ENCODE measurements around the gene FOXK2. TPM values are rescaled to one million over a fixed set of nuclear protein-coding genes. Genes with fewer than 3 reads are reported as not detected.

Gene FOXK2
- total and polyA plus RNA-seq, 2 experiments from 2014 or later: 5.6 to 43.0 TPM

DNA sequence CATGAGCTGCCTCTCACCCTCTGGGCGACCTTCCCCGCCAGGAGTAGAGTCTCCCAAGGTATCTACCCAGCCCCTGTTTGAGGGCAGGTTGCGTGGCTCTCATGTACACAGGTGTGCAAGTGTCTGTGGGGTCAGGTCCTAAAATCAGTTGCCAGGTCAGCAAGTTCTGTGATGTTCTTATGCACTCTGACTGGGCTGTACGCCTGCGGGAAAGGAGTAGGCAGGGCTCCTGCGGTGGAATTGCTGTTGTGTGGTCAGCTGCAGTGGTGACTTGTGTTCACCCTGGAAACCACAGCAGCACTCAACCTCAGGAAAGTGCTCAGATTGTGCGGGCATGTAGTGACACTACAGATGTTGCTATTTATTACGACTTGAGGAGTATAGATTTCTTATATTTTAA, 41.6 kb upstream of the FOXK2 start:
- no peaks in the 10 kb centered on the region for H3K79me2 ChIP-seq (ENCODE audit: insufficient read depth)
- DNase-seq: no peak
- no peak overlapping the region for H2AFZ ChIP-seq
- no peak for TF ChIP-seq EZH2 (IDR thresholded peaks at IDR 0.05; ENCODE audit: insufficient read depth, poor library complexity, severe bottlenecking)
- no peak for TF ChIP-seq EZH2phosphoT487 (IDR thresholded peaks at IDR 0.05; ENCODE audit: insufficient read depth, low read depth)
- H3K4me3 ChIP-seq: no peak overlapping the region
- 92 to 95% methylated on average over 8 of the region's 8 CpGs for WGBS, 2 experiments (ENCODE audit: low coverage in 1 of 2, low lambda C conversion rate in 2 of 2, missing lambda C conversion rate in 2 of 2)
- no peaks in the 10 kb centered on the region for H3K27me3 ChIP-seq (replicated peaks; ENCODE audit: insufficient read depth)
- no peaks in the 10 kb centered on the region for H3F3A ChIP-seq (ENCODE audit: insufficient read depth)
- peaks cover 12% of the 10 kb centered on the region; the same call in 1 of the 2 replicates for H3K36me3 ChIP-seq (ENCODE audit: low read depth)
- in situ Hi-C loops (cut with MboI): no loop called here
- H3K9me2 ChIP-seq (ENCODE audit: insufficient read depth): no peaks in the 10 kb centered on the region
- no peaks in the 10 kb centered on the region for H3K9me3 ChIP-seq (ENCODE audit: low read depth)
- no peak overlapping the region for H3K4me2 ChIP-seq (ENCODE audit: unreplicated experiment)
- no peak overlapping the region for H3K9ac ChIP-seq
- H4K20me1 ChIP-seq (ENCODE audit: insufficient read depth): no peaks in the 10 kb centered on the region
- no peaks in the 10 kb centered on the region for H3K4me1 ChIP-seq (ENCODE audit: insufficient read depth)
- no peak overlapping the region for H3K27ac ChIP-seq

DNA sequence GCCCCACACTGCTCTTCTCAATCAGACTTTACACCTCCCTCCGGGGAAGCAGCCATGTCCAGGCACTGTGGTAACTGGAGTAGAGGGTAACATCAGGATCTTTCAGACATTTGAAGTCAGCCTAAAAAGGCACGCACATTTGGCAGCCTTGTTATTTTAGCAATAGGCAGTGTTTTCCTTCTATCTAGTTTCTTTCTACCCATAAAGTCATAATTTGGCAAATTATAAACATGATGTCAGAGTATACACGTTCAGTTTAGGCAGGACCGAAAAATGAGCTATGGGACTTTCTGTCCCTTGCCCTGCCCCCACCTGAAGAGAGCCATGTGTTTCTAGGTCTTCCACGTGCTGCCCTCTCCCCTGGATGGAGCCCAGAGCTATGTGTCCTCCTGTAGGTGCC, 39.9 kb upstream of the FOXK2 start:
- no peaks in the 10 kb centered on the region for H3K9me2 ChIP-seq (ENCODE audit: insufficient read depth)
- H4K20me1 ChIP-seq (ENCODE audit: insufficient read depth): no peaks in the 10 kb centered on the region
- no peak for DNase-seq
- 49 to 50% methylated on average over 5 of the region's 5 CpGs for WGBS, 2 experiments (ENCODE audit: low coverage in 1 of 2, low lambda C conversion rate in 2 of 2, missing lambda C conversion rate in 2 of 2)
- no peaks in the 10 kb centered on the region for H3K9me3 ChIP-seq (ENCODE audit: low read depth)
- in situ Hi-C loops (cut with MboI): no loop called here
- no peaks in the 10 kb centered on the region for H3F3A ChIP-seq (ENCODE audit: insufficient read depth)
- no peak overlapping the region for H3K4me3 ChIP-seq
- H3K79me2 ChIP-seq (ENCODE audit: insufficient read depth): no peaks in the 10 kb centered on the region
- peaks cover 6% of the 10 kb centered on the region; the same call in 1 of the 2 replicates for H3K36me3 ChIP-seq (ENCODE audit: low read depth)
- H3K27me3 ChIP-seq (replicated peaks; ENCODE audit: insufficient read depth): no peaks in the 10 kb centered on the region
- no peak overlapping the region for H3K27ac ChIP-seq
- no peaks in the 10 kb centered on the region for H3K4me1 ChIP-seq (ENCODE audit: insufficient read depth)
- no peak overlapping the region for H3K4me2 ChIP-seq (ENCODE audit: unreplicated experiment)
- H3K9ac ChIP-seq: no peak overlapping the region
- TF ChIP-seq EZH2phosphoT487 (IDR thresholded peaks at IDR 0.05; ENCODE audit: insufficient read depth, low read depth): no peak
- no peak for TF ChIP-seq EZH2 (IDR thresholded peaks at IDR 0.05; ENCODE audit: insufficient read depth, poor library complexity, severe bottlenecking)
- no peak overlapping the region for H2AFZ ChIP-seq

DNA sequence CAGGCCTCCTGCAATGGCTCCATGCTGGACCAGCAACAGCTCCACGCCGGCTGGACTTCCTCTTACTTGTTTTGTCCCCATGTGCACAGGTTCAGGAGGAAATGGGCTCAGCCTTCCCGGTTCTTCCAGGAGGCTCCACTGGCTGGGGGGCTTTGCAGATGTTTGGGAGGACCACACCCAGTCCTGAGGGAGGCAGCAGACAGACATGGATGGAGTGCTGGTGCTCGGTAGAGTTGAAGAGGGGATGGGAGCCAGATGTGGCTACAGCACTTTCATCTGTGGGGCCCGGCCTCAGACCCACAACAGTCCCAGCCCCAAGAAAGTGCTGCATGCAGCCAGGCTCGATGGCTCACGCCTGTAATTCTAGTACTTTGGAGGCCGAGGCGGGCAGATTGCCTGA, 39.2 kb upstream of the FOXK2 start:
- Histone ChIP-seq H3K27ac (no peak overlapping the region), H3K4me2 (ENCODE audit: unreplicated experiment) (no peak overlapping the region), H2AFZ (no peak overlapping the region), H3K27me3 (replicated peaks; ENCODE audit: insufficient read depth) (no peaks in the 10 kb centered on the region), H3K4me1 (ENCODE audit: insufficient read depth) (no peaks in the 10 kb centered on the region), H3K4me3 (no peak overlapping the region), H3K9ac (no peak overlapping the region), H3K9me3 (ENCODE audit: low read depth) (no peaks in the 10 kb centered on the region), H3K36me3 (ENCODE audit: low read depth) (peaks cover 11% of the 10 kb centered on the region; the same call in 1 of the 2 replicates), H3K9me2 (ENCODE audit: insufficient read depth) (no peaks in the 10 kb centered on the region), H4K20me1 (ENCODE audit: insufficient read depth) (no peaks in the 10 kb centered on the region), H3K79me2 (ENCODE audit: insufficient read depth) (no peaks in the 10 kb centered on the region), H3F3A (ENCODE audit: insufficient read depth) (no peaks in the 10 kb centered on the region)
- 46 to 59% methylated on average over 9 of the region's 9 CpGs for WGBS, 2 experiments (ENCODE audit: low coverage in 1 of 2, low lambda C conversion rate in 2 of 2, missing lambda C conversion rate in 2 of 2)
- in situ Hi-C loops (cut with MboI): no loop called here
- DNase-seq: no peak
- TF ChIP-seq EZH2 (IDR thresholded peaks at IDR 0.05; ENCODE audit: insufficient read depth, poor library complexity, severe bottlenecking) (no peak), EZH2phosphoT487 (IDR thresholded peaks at IDR 0.05; ENCODE audit: insufficient read depth, low read depth) (no peak)

DNA sequence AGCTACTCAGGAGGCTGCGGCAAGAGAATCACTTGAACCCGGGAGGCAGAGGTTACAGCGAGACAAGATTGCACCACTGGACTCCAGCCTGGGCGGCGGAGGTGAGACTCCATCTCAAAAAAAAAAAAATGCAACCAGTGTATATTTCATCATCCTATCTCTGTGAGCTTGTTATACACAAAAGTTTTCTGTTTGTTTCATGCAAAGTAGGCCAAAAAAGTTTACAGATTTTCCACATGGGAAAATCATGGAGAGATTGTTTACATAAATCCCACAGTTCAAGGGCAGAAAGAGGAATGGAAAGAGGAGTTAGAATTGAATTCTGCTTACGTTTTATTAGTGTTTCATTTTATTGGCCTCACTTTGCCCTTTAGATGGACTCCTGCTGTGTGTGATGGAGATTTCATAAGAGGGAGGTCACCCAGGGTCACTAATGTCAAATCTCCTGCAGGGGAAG, 36.3 kb upstream of the FOXK2 start:
- Histone ChIP-seq H3K9ac (no peak overlapping the region), H3K4me3 (no peak overlapping the region), H3F3A (ENCODE audit: insufficient read depth) (peaks cover 2% of the 10 kb centered on the region; the same call in 1 of the 2 replicates), H3K9me3 (ENCODE audit: low read depth) (no peaks in the 10 kb centered on the region), H3K4me1 (ENCODE audit: insufficient read depth) (no peaks in the 10 kb centered on the region), H2AFZ (no peak overlapping the region), H3K4me2 (ENCODE audit: unreplicated experiment) (no peak overlapping the region), H3K9me2 (ENCODE audit: insufficient read depth) (no peaks in the 10 kb centered on the region), H3K27ac (no peak overlapping the region), H4K20me1 (ENCODE audit: insufficient read depth) (no peaks in the 10 kb centered on the region), H3K27me3 (replicated peaks; ENCODE audit: insufficient read depth) (no peaks in the 10 kb centered on the region), H3K79me2 (ENCODE audit: insufficient read depth) (no peaks in the 10 kb centered on the region), H3K36me3 (ENCODE audit: low read depth) (peaks cover 11% of the 10 kb centered on the region; the same call in 1 of the 2 replicates)
- DNase-seq: no peak
- in situ Hi-C loops (cut with MboI): no loop called here
- 96 to 99% methylated on average over 6 of the region's 6 CpGs for WGBS, 2 experiments (ENCODE audit: low coverage in 1 of 2, low lambda C conversion rate in 2 of 2, missing lambda C conversion rate in 2 of 2)
- no peak for TF ChIP-seq EZH2 (IDR thresholded peaks at IDR 0.05; ENCODE audit: insufficient read depth, poor library complexity, severe bottlenecking)
- no peak for TF ChIP-seq EZH2phosphoT487 (IDR thresholded peaks at IDR 0.05; ENCODE audit: insufficient read depth, low read depth)

DNA sequence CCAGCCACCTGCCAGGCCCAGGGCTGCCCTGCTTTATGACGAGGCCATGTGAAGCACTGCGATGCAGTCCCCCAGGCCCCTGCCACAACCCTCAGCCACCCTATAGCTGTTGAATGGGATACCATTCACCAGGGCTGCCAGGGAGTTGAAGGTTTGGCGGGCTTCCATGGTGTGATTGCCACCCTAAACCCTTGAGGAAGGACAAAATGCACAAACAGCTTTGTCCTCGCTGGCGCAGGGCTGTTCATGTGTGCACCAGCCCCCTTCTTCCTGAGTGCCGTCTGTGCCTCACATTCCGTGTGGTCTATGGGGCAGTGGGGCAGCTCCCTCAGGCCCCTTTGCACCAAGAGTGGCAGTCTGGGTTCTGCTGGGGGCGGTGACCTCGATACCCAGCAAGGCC, 35.7 kb upstream of the FOXK2 start:
- H3K9me3 ChIP-seq (ENCODE audit: low read depth): no peaks in the 10 kb centered on the region
- H2AFZ ChIP-seq: no peak overlapping the region
- peaks cover 8% of the 10 kb centered on the region; the same call in 1 of the 2 replicates for H3F3A ChIP-seq (ENCODE audit: insufficient read depth)
- no peaks in the 10 kb centered on the region for H3K27me3 ChIP-seq (replicated peaks; ENCODE audit: insufficient read depth)
- no peaks in the 10 kb centered on the region for H4K20me1 ChIP-seq (ENCODE audit: insufficient read depth)
- DNase-seq: no peak
- peaks cover 5% of the 10 kb centered on the region for H3K4me1 ChIP-seq (ENCODE audit: insufficient read depth)
- no peak overlapping the region for H3K4me2 ChIP-seq (ENCODE audit: unreplicated experiment)
- H3K36me3 ChIP-seq (ENCODE audit: low read depth): peaks cover 11% of the 10 kb centered on the region; the same call in 1 of the 2 replicates
- in situ Hi-C loops (cut with MboI): no loop called here
- 84 to 91% methylated on average over 9 of the region's 9 CpGs for WGBS, 2 experiments (ENCODE audit: low coverage in 1 of 2, low lambda C conversion rate in 2 of 2, missing lambda C conversion rate in 2 of 2)
- TF ChIP-seq EZH2phosphoT487 (IDR thresholded peaks at IDR 0.05; ENCODE audit: insufficient read depth, low read depth): no peak
- H3K4me3 ChIP-seq: no peak overlapping the region
- no peaks in the 10 kb centered on the region for H3K9me2 ChIP-seq (ENCODE audit: insufficient read depth)
- H3K9ac ChIP-seq: no peak overlapping the region
- H3K79me2 ChIP-seq (ENCODE audit: insufficient read depth): no peaks in the 10 kb centered on the region
- H3K27ac ChIP-seq: no peak overlapping the region

Data from GM23248 (cell line).